ENCODE measurements around the gene DDX10. TPM values are rescaled to one million over a fixed set of nuclear protein-coding genes. Genes with fewer than 3 reads are reported as not detected.

DDX10 gene
- total and polyA plus RNA-seq, 2 of the 8 experiments (the other 6 are each of a cell fraction or from before 2014, with no cell fraction given): 49.2 to 52.2 TPM

DNA sequence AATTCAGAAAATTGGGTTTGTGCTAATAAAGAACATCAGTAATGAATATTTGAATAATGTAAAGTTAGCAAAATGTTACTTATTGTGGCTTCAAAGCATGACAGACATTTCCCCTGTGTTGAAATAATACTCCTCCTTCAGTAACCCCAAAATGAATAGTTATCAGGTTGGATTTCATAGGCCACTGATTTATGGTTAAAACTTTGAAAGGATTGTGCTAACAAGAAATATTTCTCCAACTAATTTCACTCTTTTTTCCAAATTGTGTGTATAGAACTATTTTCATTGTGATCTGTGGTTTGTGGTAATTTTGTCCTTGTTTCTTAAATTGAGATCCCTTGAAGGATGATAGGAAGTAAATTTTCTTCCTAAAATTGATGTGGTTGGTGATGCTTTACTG lies 7.9 kb downstream of the DDX10 start:
- peaks cover 0 to 25% (median 15%) of the 10 kb centered on the region in 4 experiments; a peak in 7 of 8 replicates for H3K36me3 ChIP-seq (ENCODE audit: control insufficient read depth in 2 of 4, insufficient read depth in 4 of 4, low read length in 3 of 4)
- H3K4me1 ChIP-seq (replicated peaks in 1 of 4; ENCODE audit: control insufficient read depth in 3 of 4, insufficient read depth in 4 of 4, low read length in 3 of 4): no peaks in the 10 kb centered on the region
- H2AK5ac ChIP-seq (ENCODE audit: low read depth, low read length): no peak overlapping the region
- no peak overlapping the region for H3K18ac ChIP-seq (ENCODE audit: extremely low read depth, low read length)
- H3K79me2 ChIP-seq (ENCODE audit: control insufficient read depth in 1 of 2, insufficient read depth in 2 of 2, low read length in 2 of 2): peaks cover 7 to 52% of the 10 kb centered on the region in 2 experiments
- no peak overlapping the region for H2BK5ac ChIP-seq (ENCODE audit: low read depth, low read length)
- H3K9ac ChIP-seq (replicated peaks in 1 of 4; ENCODE audit: extremely low read depth in 1 of 4, low read depth in 3 of 4, low read length in 3 of 4): no peak overlapping the region
- TF ChIP-seq MAFK (IDR thresholded peaks at IDR 0.05; ENCODE audit: low read depth, low read length): no peak
- no peak for TF ChIP-seq EP300 (IDR thresholded peaks at IDR 0.05; ENCODE audit: borderline replicate concordance in 1 of 2, low read depth in 2 of 2, low read length in 2 of 2)
- TF ChIP-seq RXRA (IDR thresholded peaks at IDR 0.05; ENCODE audit: insufficient read depth, low read depth, low read length): no peak
- TF ChIP-seq BACH1 (IDR thresholded peaks at IDR 0.05; ENCODE audit: low read length): no peak
- TF ChIP-seq, protein P1, sequence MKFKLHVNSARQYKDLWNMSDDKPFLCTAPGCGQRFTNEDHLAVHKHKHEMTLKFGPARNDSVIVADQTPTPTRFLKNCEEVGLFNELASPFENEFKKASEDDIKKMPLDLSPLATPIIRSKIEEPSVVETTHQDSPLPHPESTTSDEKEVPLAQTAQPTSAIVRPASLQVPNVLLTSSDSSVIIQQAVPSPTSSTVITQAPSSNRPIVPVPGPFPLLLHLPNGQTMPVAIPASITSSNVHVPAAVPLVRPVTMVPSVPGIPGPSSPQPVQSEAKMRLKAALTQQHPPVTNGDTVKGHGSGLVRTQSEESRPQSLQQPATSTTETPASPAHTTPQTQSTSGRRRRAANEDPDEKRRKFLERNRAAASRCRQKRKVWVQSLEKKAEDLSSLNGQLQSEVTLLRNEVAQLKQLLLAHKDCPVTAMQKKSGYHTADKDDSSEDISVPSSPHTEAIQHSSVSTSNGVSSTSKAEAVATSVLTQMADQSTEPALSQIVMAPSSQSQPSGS (IDR thresholded peaks at IDR 0.05; ENCODE audit: low read length): no peak
- TF ChIP-seq, protein P2, sequence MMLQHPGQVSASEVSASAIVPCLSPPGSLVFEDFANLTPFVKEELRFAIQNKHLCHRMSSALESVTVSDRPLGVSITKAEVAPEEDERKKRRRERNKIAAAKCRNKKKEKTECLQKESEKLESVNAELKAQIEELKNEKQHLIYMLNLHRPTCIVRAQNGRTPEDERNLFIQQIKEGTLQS (IDR thresholded peaks at IDR 0.05; ENCODE audit: insufficient read depth, low read depth, low read length): no peak
- TF ChIP-seq POLR2AphosphoS5 (IDR thresholded peaks at IDR 0.05; ENCODE audit: low read depth, low read length): no peak
- TF ChIP-seq POLR2A (IDR thresholded peaks at IDR 0.05; ENCODE audit: control extremely low read depth in 1 of 2, low read depth in 2 of 2, low read length in 2 of 2): no peak
- no peak for TF ChIP-seq NRF1 (IDR thresholded peaks at IDR 0.05; ENCODE audit: low read depth, low read length)
- TF ChIP-seq, protein P3, sequence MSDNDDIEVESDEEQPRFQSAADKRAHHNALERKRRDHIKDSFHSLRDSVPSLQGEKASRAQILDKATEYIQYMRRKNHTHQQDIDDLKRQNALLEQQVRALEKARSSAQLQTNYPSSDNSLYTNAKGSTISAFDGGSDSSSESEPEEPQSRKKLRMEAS (IDR thresholded peaks at IDR 0.05): no peak
- no peak for TF ChIP-seq CHD2 (IDR thresholded peaks at IDR 0.05; ENCODE audit: low read length)
- TF ChIP-seq SP2 (IDR thresholded peaks at IDR 0.05; ENCODE audit: low read length): no peak
- TF ChIP-seq KDM4A (IDR thresholded peaks at IDR 0.05; ENCODE audit: low read depth, low read length, severe bottlenecking): no peak
- peaks cover 2% of the 10 kb centered on the region in 2 experiments for H4K20me1 ChIP-seq (replicated peaks in 1 of 2; ENCODE audit: control insufficient read depth in 1 of 2, insufficient read depth in 2 of 2, low read length in 2 of 2)
- DNase-seq (ENCODE audit: low read depth in 1 of 2, low spot score in 2 of 2) (no peak), FAIRE-seq (no peak)
- no peak overlapping the region for H3K23ac ChIP-seq (ENCODE audit: insufficient read length)
- H4K5ac ChIP-seq (ENCODE audit: insufficient read length, low read depth, low read length): no peak overlapping the region
- no peak overlapping the region for H3K4me2 ChIP-seq (ENCODE audit: insufficient read depth in 1 of 2, low read depth in 2 of 2, low read length in 2 of 2)
- no peak overlapping the region for H2BK20ac ChIP-seq (ENCODE audit: low read length)
- H4K91ac ChIP-seq (replicated peaks; ENCODE audit: insufficient read length, low read length): no peak overlapping the region
- H3K23me2 ChIP-seq (ENCODE audit: low read depth, low read length): no peaks in the 10 kb centered on the region
- no peak overlapping the region for H3K56ac ChIP-seq (replicated peaks; ENCODE audit: insufficient read length, low read depth, low read length)
- H3K4ac ChIP-seq (replicated peaks; ENCODE audit: insufficient read length, low read depth, low read length): no peak overlapping the region
- H2BK12ac ChIP-seq (ENCODE audit: low read depth, low read length): no peak overlapping the region
- H3K14ac ChIP-seq (ENCODE audit: insufficient read length): no peak overlapping the region
- no peak overlapping the region for H2BK15ac ChIP-seq (ENCODE audit: low read length)
- ChIA-PET CTCF (ENCODE audit: partially characterized antibody) (no interaction called here), POLR2A (ENCODE audit: partially characterized antibody) (no interaction called here)
- H3K4me3 ChIP-seq (ENCODE audit: extremely low read depth in 1 of 4, insufficient read depth in 2 of 4, low read depth in 3 of 4, low read length in 4 of 4): no peak overlapping the region
- H2AFZ ChIP-seq (ENCODE audit: low read length): no peak overlapping the region
- no peaks in the 10 kb centered on the region for H3K27me3 ChIP-seq (replicated peaks in 1 of 4; ENCODE audit: control insufficient read depth in 3 of 4, extremely low read depth in 1 of 4, insufficient read depth in 3 of 4, low read length in 3 of 4)
- H3K27ac ChIP-seq (ENCODE audit: low read depth, low read length): no peak overlapping the region
- H2BK120ac ChIP-seq (replicated peaks; ENCODE audit: low read depth, low read length): no peak overlapping the region
- H3K79me1 ChIP-seq (ENCODE audit: low read depth, low read length): peaks cover 3% of the 10 kb centered on the region
- no peaks in the 10 kb centered on the region for H3K9me3 ChIP-seq (ENCODE audit: insufficient read depth in 2 of 2, low read depth in 1 of 2, low read length in 1 of 2)
- no peak overlapping the region for H4K8ac ChIP-seq (ENCODE audit: extremely low read depth, insufficient read depth, low read length)

All from H1 (cell line).